ENCODE data around the gene PRPF39. TPM values are rescaled to one million over a fixed set of nuclear protein-coding genes. Genes with fewer than 3 reads are reported as not detected.

PRPF39 gene
- total RNA-seq, 1 donor from 2014 or later, result 16.4 TPM

GRCh38 chr14:45123271-45123670, 39.4 kb downstream of the PRPF39 start:
- H3K4me3 ChIP-seq (ENCODE audit: low read depth, low read length), result no peak overlapping the region
- DNase-seq (ENCODE audit: low read depth), result no peak
- TF ChIP-seq CTCF (conservative IDR thresholded peaks at IDR 0.05; ENCODE audit: low read depth, low read length), result no peak

GRCh38 chr14:45125754-45126153, 41.8 kb downstream of the PRPF39 start:
- H3K4me3 ChIP-seq (ENCODE audit: low read depth, low read length), result no peak overlapping the region
- no peak for TF ChIP-seq CTCF (conservative IDR thresholded peaks at IDR 0.05; ENCODE audit: low read depth, low read length)
- no peak for DNase-seq (ENCODE audit: low read depth)

- no peak for DNase-seq (ENCODE audit: low read depth)
- TF ChIP-seq CTCF (conservative IDR thresholded peaks at IDR 0.05; ENCODE audit: low read depth, low read length), result no peak
- H3K4me3 ChIP-seq (ENCODE audit: low read depth, low read length), result no peak overlapping the region
Measured at GRCh38 chr14:45128963-45129629, 45.2 kb downstream of the PRPF39 start.

DNA sequence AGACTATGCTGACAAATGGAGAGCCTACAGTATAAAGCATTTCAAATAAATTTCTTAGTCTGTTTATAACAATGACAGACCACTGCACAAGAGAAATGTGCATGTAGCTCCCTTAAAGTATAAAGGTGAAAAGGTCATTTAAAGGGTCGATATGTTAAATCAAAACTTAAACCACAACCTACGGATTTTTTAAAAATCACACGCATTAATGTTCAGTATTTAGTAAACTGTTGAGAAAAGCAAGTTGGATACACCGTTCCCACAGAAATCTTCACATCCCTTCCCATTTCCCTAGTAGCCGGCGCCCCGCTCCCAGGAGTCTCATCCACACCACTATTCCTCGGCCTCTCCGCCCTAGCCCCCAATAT, 49.8 kb downstream of the PRPF39 start:
- peak overlapping the region; percentile 96 for H3K4me3 ChIP-seq (ENCODE audit: low read depth, low read length)
- TF ChIP-seq CTCF (conservative IDR thresholded peaks at IDR 0.05; ENCODE audit: low read depth, low read length), result no peak
- no peak for DNase-seq (ENCODE audit: low read depth)

DNA sequence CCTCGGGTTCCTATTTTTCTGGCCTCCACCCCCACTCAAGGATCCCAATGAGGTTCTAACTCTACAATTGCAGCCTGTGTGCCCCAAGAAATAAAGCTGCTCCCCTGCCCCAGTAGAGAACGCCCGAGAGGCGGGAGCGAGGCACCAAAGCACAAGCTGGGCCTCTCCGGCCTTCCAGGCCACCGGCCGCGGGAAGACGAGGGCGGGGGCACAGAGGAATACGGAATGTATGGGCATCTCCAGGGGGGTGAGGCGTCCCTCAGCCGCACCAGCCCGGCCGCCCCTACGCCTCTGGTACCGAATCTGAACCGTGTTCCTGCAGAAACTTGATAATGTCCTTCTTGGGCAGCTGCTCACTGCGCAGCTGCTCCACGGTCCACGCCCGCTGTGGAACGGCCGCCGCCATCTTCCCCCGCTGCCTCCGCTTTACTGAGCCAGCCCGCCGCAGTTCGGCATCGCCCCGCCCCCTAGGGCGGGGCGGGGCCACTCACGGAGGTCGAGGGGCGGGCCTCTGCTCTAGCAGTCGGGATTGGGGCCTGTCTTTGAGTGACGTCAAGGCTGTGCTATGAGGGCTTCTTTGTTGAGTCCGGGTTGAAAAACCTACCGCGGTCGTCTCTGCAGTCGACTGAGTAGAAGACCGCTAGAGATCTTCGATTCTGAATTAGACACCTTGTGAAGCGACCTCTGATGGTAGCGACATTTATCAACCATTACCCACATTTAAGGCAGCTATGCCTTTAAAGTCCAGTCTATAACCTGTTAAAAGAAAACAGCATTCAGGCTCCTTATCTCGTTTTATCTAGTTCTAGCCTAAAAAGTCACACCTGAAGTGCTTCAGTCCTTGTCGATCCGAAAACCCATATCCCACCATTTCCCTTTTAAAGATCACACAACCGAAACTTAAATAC, 50.4 kb downstream of the PRPF39 start, which contains the start of gene FKBP3:
FKBP3 (minus strand) TSS at position 431 of the 908 bp plus-strand sequence; CDS start at position 406, 25 bp downstream.
- DNase-seq (ENCODE audit: low read depth), result peak; percentile 96
- H3K4me3 ChIP-seq (ENCODE audit: low read depth, low read length), result peak within 1 kb of the TSS; percentile 96
- peak; percentile 28 for TF ChIP-seq CTCF (conservative IDR thresholded peaks at IDR 0.05; ENCODE audit: low read depth, low read length)

DNA sequence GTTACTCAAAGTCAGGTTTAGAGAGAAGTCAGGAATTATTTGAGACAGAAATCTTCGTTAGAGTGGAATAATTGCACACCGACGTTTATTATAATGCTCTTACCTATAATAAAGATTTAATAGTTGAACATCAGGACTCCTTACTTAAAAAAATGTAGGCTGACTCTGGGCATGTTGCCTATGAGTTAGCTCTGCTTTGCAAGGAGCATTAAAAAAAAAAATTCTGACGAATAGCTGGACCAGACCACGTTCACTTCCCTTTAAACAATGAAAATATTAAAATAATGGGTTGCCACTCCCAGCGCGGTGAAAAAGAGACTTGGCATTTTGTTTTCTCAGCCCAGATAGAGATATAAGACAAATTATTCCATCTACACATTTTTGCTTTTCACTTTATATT, 51.2 kb downstream of the PRPF39 start:
- DNase-seq (ENCODE audit: low read depth), result no peak
- peak overlapping the region; percentile 96 for H3K4me3 ChIP-seq (ENCODE audit: low read depth, low read length)
- no peak for TF ChIP-seq CTCF (conservative IDR thresholded peaks at IDR 0.05; ENCODE audit: low read depth, low read length)
